ENCODE results near the gene CDH4. TPM values are rescaled to one million over a fixed set of nuclear protein-coding genes. Genes with fewer than 3 reads are reported as not detected.

The CDH4 gene
- total and polyA plus RNA-seq, 2 donors (not counting 1 experiment from before 2014, with no cell fraction given): not detected

- intact Hi-C loops (cut with micrococcal nuclease): no loop called here
- Histone ChIP-seq H3K79me2 (ENCODE audit: control insufficient read depth, insufficient read depth, low read length) (no peaks in the 10 kb centered on the region), H4K20me1 (ENCODE audit: control insufficient read depth, insufficient read depth, low read length, poor library complexity, severe bottlenecking) (no peaks in the 10 kb centered on the region), H3K9me3 (ENCODE audit: control extremely low read depth in 1 of 3, control insufficient read depth in 2 of 3, insufficient read depth in 1 of 3, low read length in 2 of 3) (peaks cover 0 to 25% (median 0%) of the 10 kb centered on the region in 3 donors), H3K27me3 (replicated peaks in 1 of 4; ENCODE audit: control extremely low read depth in 1 of 4, control insufficient read depth in 3 of 4, insufficient read depth in 4 of 4, low read length in 3 of 4) (no peaks in the 10 kb centered on the region), H3K4me2 (replicated peaks; ENCODE audit: low read depth, low read length, poor library complexity, severe bottlenecking) (no peak overlapping the region), H3K27ac (ENCODE audit: low read length in 2 of 2) (no peak overlapping the region), H2AFZ (ENCODE audit: insufficient read depth, low read depth, low read length, poor library complexity, severe bottlenecking) (no peak overlapping the region), H3K36me3 (replicated peaks in 1 of 2; ENCODE audit: control extremely low read depth in 1 of 2, control insufficient read depth in 1 of 2, extremely low read depth in 1 of 2, insufficient read depth in 2 of 2, low read length in 1 of 2) (no peaks in the 10 kb centered on the region), H3K4me1 (ENCODE audit: control insufficient read depth in 2 of 2, insufficient read depth in 2 of 2, low read length in 2 of 2) (no peaks in the 10 kb centered on the region), H3K4me3 (ENCODE audit: control extremely low read depth in 1 of 5, extremely low read depth in 1 of 5, insufficient read depth in 1 of 5, low read depth in 2 of 5, low read length in 4 of 5) (no peak overlapping the region), H3K9ac (ENCODE audit: low read length) (no peak overlapping the region)
- TF ChIP-seq EZH2 (IDR thresholded peaks at IDR 0.05; ENCODE audit: borderline replicate concordance, insufficient read depth, low read depth, low read length, poor library complexity, severe bottlenecking) (no peak), CTCF (IDR thresholded peaks at IDR 0.05) (no peak)
- no peak overlapping the region for H3K27ac Mint-ChIP-seq
- peaks cover 3% of the 10 kb centered on the region for H3K9me3 Mint-ChIP-seq (ENCODE audit: insufficient read depth)
- 57% methylated on average over 10 of the region's 12 CpGs for WGBS (ENCODE audit: insufficient coverage)
- no peak for DNase-seq
- ChIA-PET CTCF (no interaction called here), POLR2A (no interaction called here)
- H3K4me3 Mint-ChIP-seq: no peak overlapping the region
- no peak for ATAC-seq (ENCODE audit: low read depth)
- H3K4me1 Mint-ChIP-seq: no peaks in the 10 kb centered on the region
- no peaks in the 10 kb centered on the region for H3K27me3 Mint-ChIP-seq
Observed at GRCh38 chr20:61317966-61318530, 66.0 kb downstream of the CDH4 start.

- H3K36me3 ChIP-seq (replicated peaks in 1 of 2; ENCODE audit: control extremely low read depth in 1 of 2, control insufficient read depth in 1 of 2, extremely low read depth in 1 of 2, insufficient read depth in 2 of 2, low read length in 1 of 2): no peaks in the 10 kb centered on the region
- H3K9me3 ChIP-seq (ENCODE audit: control extremely low read depth in 1 of 3, control insufficient read depth in 2 of 3, insufficient read depth in 1 of 3, low read length in 2 of 3): peaks cover 0 to 30% (median 0%) of the 10 kb centered on the region in 3 donors
- Mint-ChIP-seq H3K4me3 (no peak overlapping the region), H3K27me3 (no peaks in the 10 kb centered on the region), H3K4me1 (no peaks in the 10 kb centered on the region), H3K9me3 (ENCODE audit: insufficient read depth) (peaks cover 3% of the 10 kb centered on the region), H3K27ac (no peak overlapping the region)
- no peak overlapping the region for H3K4me3 ChIP-seq (ENCODE audit: control extremely low read depth in 1 of 5, extremely low read depth in 1 of 5, insufficient read depth in 1 of 5, low read depth in 2 of 5, low read length in 4 of 5)
- H3K27me3 ChIP-seq (replicated peaks in 1 of 4; ENCODE audit: control extremely low read depth in 1 of 4, control insufficient read depth in 3 of 4, insufficient read depth in 4 of 4, low read length in 3 of 4): no peaks in the 10 kb centered on the region
- H4K20me1 ChIP-seq (ENCODE audit: control insufficient read depth, insufficient read depth, low read length, poor library complexity, severe bottlenecking): no peaks in the 10 kb centered on the region
- ChIA-PET CTCF (no interaction called here), POLR2A (no interaction called here)
- ATAC-seq (ENCODE audit: low read depth): no peak
- no peak overlapping the region for H3K9ac ChIP-seq (ENCODE audit: low read length)
- H3K4me2 ChIP-seq (replicated peaks; ENCODE audit: low read depth, low read length, poor library complexity, severe bottlenecking): no peak overlapping the region
- H3K4me1 ChIP-seq (ENCODE audit: control insufficient read depth in 2 of 2, insufficient read depth in 2 of 2, low read length in 2 of 2): no peaks in the 10 kb centered on the region
- intact Hi-C loops (cut with micrococcal nuclease): no loop called here
- H2AFZ ChIP-seq (ENCODE audit: insufficient read depth, low read depth, low read length, poor library complexity, severe bottlenecking): no peak overlapping the region
- WGBS (ENCODE audit: insufficient coverage): 84% methylated on average over 19 of the region's 21 CpGs
- no peak for DNase-seq
- TF ChIP-seq EZH2 (IDR thresholded peaks at IDR 0.05; ENCODE audit: borderline replicate concordance, insufficient read depth, low read depth, low read length, poor library complexity, severe bottlenecking): no peak
- no peak for TF ChIP-seq CTCF (IDR thresholded peaks at IDR 0.05)
- H3K79me2 ChIP-seq (ENCODE audit: control insufficient read depth, insufficient read depth, low read length): no peaks in the 10 kb centered on the region
- no peak overlapping the region for H3K27ac ChIP-seq (ENCODE audit: low read length in 2 of 2)
Observed at GRCh38 chr20:61320691-61321425, 68.8 kb downstream of the CDH4 start.

Measured in B cell (primary cell).